ENCODE measurements around the gene AUTS2.

GRCh38 chr7:70600993-70601392 lies 1002.7 kb downstream of the AUTS2 start:
- TF ChIP-seq CTCF (IDR thresholded peaks at IDR 0.05; ENCODE audit: control extremely low read depth in 1 of 3, insufficient read depth in 1 of 3, low read depth in 1 of 3, low read length in 3 of 3): no peak
- TF ChIP-seq TAF1 (IDR thresholded peaks at IDR 0.05; ENCODE audit: low read depth, low read length): no peak
- TF ChIP-seq CEBPB (IDR thresholded peaks at IDR 0.05; ENCODE audit: low read depth, low read length): no peak
- TF ChIP-seq EP300 (IDR thresholded peaks at IDR 0.05; ENCODE audit: borderline replicate concordance in 1 of 2, low read depth in 2 of 2, low read length in 2 of 2): no peak
- TF ChIP-seq USF2 (IDR thresholded peaks at IDR 0.05; ENCODE audit: low read length): no peak
- TF ChIP-seq RAD21 (IDR thresholded peaks at IDR 0.05 in 1 of 2, conservative IDR thresholded peaks at IDR 0.05 in 1 of 2; ENCODE audit: low read depth in 2 of 2, low read length in 2 of 2): no peak
- no peak for TF ChIP-seq SUZ12 (IDR thresholded peaks at IDR 0.05; ENCODE audit: low read length)
- no peak for TF ChIP-seq POLR2A (IDR thresholded peaks at IDR 0.05; ENCODE audit: control extremely low read depth in 1 of 2, low read depth in 2 of 2, low read length in 2 of 2)
- TF ChIP-seq TEAD4 (IDR thresholded peaks at IDR 0.05; ENCODE audit: low read depth, low read length): no peak
- no peak for TF ChIP-seq SP4 (IDR thresholded peaks at IDR 0.05; ENCODE audit: low read length)
- no peak for TF ChIP-seq E2F6 (IDR thresholded peaks at IDR 0.05)
- TF ChIP-seq ZNF274 (IDR thresholded peaks at IDR 0.05; ENCODE audit: borderline replicate concordance, extremely low read depth, low read length): no peak
